Measurements from ENCODE around the gene LRCH1.
A peak's percentile ranks its signal among the peaks of the same experiment; 100 is the strongest.
"Not testable (repeated sequence)": the region's sequence is repeated elsewhere in the genome, so short reads cannot be mapped to it uniquely, and the experiment has no call there.

The LRCH1 gene

GRCh38 chr13:46552889-46553520 is at the start of gene LRCH1:
Gene LRCH1 (plus strand): TSS chr13:46553170. CDS start chr13:46553397, 227 bp downstream.
- peak; percentile 79 for DNase-seq

- no peak for DNase-seq
These were observed 48.9 kb upstream of the LRCH1 start for GRCh38 chr13:46504036-46504435.

- DNase-seq, result no peak
These were observed 45.0 kb upstream of the LRCH1 start for GRCh38 chr13:46507981-46508380.

GRCh38 chr13:46509981-46510380 is 43.0 kb upstream of the LRCH1 start:
- no peak for DNase-seq

GRCh38 chr13:46515803-46516202 is 37.2 kb upstream of the LRCH1 start:
- no peak for DNase-seq

- DNase-seq, result no peak
These were observed 36.2 kb upstream of the LRCH1 start for GRCh38 chr13:46516599-46517338.

GRCh38 chr13:46517748-46518147 is 35.2 kb upstream of the LRCH1 start:
- DNase-seq, result not testable (repeated sequence)

- DNase-seq, result no peak
These were observed 33.8 kb upstream of the LRCH1 start for GRCh38 chr13:46519182-46519581.

GRCh38 chr13:46520166-46520565 is 32.8 kb upstream of the LRCH1 start:
- no peak for DNase-seq

- no peak for DNase-seq
These were observed 31.5 kb upstream of the LRCH1 start for GRCh38 chr13:46521486-46521885.

- no peak for DNase-seq
These were observed 30.8 kb upstream of the LRCH1 start for GRCh38 chr13:46521921-46522747.

GRCh38 chr13:46522748-46523030 is 30.3 kb upstream of the LRCH1 start:
- no peak for DNase-seq

GRCh38 chr13:46523972-46524752 is 28.8 kb upstream of the LRCH1 start:
- DNase-seq, result no peak

- DNase-seq, result no peak
These were observed 26.8 kb upstream of the LRCH1 start for GRCh38 chr13:46526100-46526735.

- DNase-seq, result no peak
These were observed 26.2 kb upstream of the LRCH1 start for GRCh38 chr13:46526740-46527139.

- no peak for DNase-seq
These were observed 25.7 kb upstream of the LRCH1 start for GRCh38 chr13:46527237-46527636.

GRCh38 chr13:46529216-46529919 is 23.6 kb upstream of the LRCH1 start:
- no peak for DNase-seq

- DNase-seq, result peak; percentile 3
These were observed 22.7 kb upstream of the LRCH1 start for GRCh38 chr13:46530084-46530935.

- DNase-seq, result no peak
These were observed 21.0 kb upstream of the LRCH1 start for GRCh38 chr13:46531953-46532352.

GRCh38 chr13:46535002-46535401 is 18.0 kb upstream of the LRCH1 start:
- no peak for DNase-seq

- DNase-seq, result no peak
These were observed 17.1 kb upstream of the LRCH1 start for GRCh38 chr13:46535825-46536224.

Data from amniotic stem cell (primary cell).